ENCODE data around the gene ZBTB45. TPM values are rescaled to one million over a fixed set of nuclear protein-coding genes. Genes with fewer than 3 reads are reported as not detected.
"Not testable (repeated sequence)": the region's sequence is repeated elsewhere in the genome, so short reads cannot be mapped to it uniquely, and the experiment has no call there.

Gene ZBTB45
- total RNA-seq, 8 experiments from 2014 or later: 6.5 to 15.4 (median 7.7) TPM

DNA sequence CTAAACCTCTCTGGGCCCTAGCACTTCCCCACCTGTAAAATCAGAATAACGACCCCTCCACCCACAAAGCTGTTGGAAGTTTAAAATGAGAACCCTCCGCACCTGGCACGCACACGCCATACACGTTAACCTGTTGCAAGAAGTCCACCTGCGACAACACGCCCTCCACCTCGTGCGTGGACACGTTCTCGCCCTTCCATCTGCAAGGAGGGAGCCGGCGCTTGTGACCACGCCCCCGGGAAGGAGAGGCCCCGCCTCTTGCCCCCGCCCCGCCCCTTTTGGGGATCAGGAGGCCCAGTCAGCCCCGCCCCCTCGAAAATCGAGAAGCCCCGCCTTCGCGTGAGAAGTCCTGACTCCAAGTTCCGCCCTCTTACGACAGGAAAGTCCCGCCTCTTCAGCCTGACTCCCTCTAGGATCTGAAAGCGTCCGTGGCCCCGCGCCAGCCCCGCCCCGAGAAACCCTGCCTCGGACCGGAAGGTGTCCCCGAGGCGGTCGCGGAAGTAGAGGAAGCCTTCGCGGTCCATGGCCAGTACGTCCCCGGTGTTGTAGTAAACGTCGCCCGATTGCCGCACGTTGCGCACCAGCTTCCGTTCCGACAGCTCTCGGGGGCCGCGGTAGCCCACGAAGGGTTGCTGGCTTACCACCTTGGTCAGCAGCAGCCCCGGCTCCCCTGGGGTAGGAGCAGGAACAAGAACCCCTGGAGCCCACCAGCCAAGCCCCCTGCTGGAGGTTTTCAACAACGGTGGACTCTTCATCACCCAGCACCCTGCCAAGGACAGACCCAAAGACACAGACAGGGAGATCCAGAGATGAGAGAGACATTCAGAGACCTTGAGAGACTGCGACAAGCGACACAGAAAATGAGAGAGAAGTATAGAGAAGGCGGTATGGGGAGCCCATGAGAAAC, 20.3 kb downstream of the ZBTB45 start:
- peak overlapping the region; percentile 46 to 58 (median 55) for H3K4me3 ChIP-seq
- ATAC-seq (replicated peaks in 6 of 8): peak; percentile 98 to 99 (median 98)
- H3K4me1 ChIP-seq (replicated peaks in 1 of 2): peaks cover 13 to 17% of the 10 kb centered on the region in 2 donors
- in situ Hi-C loops (cut with MboI; ENCODE audit: low pct_unique_long_range_greater_than_20kb in 2 of 9, low sequenced_read_pairs in 9 of 9, unreplicated experiment in 9 of 9): no loop called here
- H3K27ac ChIP-seq: peak overlapping the region; percentile 86
- 0 to 28% (median 5%) methylated on average over 1 to 13 of the region's 60 CpGs; no CpG with 5 or more reads in 2 of the 10 experiments for WGBS, 10 experiments

DNA sequence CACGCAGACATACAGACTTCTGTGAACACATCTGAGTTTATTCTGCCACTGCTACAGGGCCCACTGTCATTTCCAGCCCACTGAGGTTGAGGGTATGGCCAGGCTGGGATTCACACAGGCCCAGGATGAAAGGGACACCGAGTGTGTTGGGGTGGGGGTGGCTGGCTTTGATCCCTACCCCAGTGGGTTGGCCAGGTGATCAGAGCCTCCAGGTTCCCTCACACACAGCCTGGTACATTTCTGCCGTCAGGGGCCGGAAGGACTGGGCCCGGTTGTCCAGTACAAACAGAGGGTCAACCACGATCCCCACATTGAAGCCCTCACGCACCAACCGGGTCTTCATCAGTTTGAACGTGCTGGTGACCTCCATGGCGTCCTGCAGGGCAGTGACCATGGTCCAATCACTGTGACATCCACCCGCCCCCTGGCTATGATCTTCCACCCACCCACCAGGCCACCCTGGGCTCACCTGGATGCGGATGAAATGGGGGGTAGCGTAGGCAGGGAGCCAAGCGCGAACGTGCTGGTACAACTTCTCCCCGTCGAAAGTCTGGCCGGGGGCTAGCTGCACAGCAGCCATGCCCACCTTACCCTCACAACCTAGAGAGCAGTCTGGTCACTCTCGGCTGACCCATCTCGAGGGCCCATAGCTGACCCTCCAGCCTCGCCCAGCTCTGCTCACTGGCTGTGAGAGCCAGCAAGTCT, 21.1 kb downstream of the ZBTB45 start:
- Histone ChIP-seq H3K4me1 (replicated peaks in 1 of 2) (peaks cover 13 to 17% of the 10 kb centered on the region in 2 donors), H3K27ac (no peak overlapping the region), H3K4me3 (peak overlapping the region; percentile 46 to 58 (median 55))
- ATAC-seq (replicated peaks in 6 of 8): peak in 1 of 8 experiments; percentile 6
- 0 to 100% (median 49%) methylated on average over 1 to 4 of the region's 22 CpGs; no CpG with 5 or more reads in 4 of the 10 experiments for WGBS, 10 experiments
- in situ Hi-C loops (cut with MboI; ENCODE audit: low pct_unique_long_range_greater_than_20kb in 2 of 9, low sequenced_read_pairs in 9 of 9, unreplicated experiment in 9 of 9): no loop called here

DNA sequence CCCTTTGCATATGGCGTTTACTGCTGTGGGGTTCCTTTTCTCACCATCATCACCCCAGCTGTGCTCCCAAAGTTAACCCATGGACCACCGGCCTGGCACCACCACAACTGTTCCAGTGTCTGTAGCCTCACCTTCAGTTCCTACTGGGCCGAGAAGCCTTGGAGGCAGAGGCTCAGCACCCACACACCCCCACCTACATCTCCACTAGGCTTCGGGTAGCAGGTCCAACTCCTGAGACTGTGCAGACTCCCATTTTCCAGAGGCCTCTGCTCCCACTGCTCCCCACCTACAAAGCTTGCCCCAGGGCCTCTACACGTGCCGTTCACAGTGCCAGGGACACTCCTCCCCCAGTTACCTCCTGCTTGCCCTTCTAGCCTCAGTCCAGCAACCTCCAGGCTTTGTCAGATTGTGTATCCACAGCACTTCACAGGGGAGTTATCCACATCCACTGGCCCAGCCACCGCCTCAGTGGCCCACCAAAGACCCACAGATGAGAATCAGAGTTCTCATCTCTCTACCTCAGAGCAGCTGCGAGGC, 21.9 kb downstream of the ZBTB45 start:
- no peak for ATAC-seq (replicated peaks in 6 of 8)
- H3K4me1 ChIP-seq (replicated peaks in 1 of 2): peaks cover 13 to 17% of the 10 kb centered on the region in 2 donors
- WGBS, 10 experiments: 71 to 100% (median 88%) methylated on average over 1 to 4 of the region's 8 CpGs; no CpG with 5 or more reads in 7 of the 10 experiments
- no peak overlapping the region for H3K4me3 ChIP-seq
- H3K27ac ChIP-seq: no peak overlapping the region
- in situ Hi-C loops (cut with MboI; ENCODE audit: low pct_unique_long_range_greater_than_20kb in 2 of 9, low sequenced_read_pairs in 9 of 9, unreplicated experiment in 9 of 9): no loop called here

DNA sequence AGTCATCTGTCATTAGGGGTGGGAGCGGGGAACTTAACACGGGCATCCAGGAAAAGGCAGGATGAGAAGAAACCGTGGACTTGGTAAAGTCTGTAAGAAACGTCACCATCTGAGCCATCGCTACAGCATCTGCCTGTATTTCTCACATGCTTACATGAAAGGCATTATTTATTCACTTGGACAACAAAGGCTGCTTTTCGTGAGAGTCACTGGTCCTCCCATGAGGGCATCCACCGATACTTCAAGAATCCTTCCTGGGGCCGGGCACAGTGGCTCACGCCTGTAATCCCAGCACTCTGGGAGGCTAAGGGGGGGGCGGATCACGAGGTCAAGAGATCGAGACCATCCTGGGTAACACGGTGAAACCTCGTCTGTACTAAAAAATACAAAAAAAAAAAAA, 27.3 kb downstream of the ZBTB45 start:
- no peaks in the 10 kb centered on the region for H3K4me1 ChIP-seq (replicated peaks in 1 of 2)
- no peak overlapping the region for H3K4me3 ChIP-seq
- in situ Hi-C loops (cut with MboI; ENCODE audit: low pct_unique_long_range_greater_than_20kb in 2 of 9, low sequenced_read_pairs in 9 of 9, unreplicated experiment in 9 of 9): no loop called here
- no peak overlapping the region for H3K27ac ChIP-seq
- 71 to 96% (median 83%) methylated on average over 2 to 7 of the region's 14 CpGs; no CpG with 5 or more reads in 2 of the 10 experiments for WGBS, 10 experiments
- no peak for ATAC-seq (replicated peaks in 6 of 8)

DNA sequence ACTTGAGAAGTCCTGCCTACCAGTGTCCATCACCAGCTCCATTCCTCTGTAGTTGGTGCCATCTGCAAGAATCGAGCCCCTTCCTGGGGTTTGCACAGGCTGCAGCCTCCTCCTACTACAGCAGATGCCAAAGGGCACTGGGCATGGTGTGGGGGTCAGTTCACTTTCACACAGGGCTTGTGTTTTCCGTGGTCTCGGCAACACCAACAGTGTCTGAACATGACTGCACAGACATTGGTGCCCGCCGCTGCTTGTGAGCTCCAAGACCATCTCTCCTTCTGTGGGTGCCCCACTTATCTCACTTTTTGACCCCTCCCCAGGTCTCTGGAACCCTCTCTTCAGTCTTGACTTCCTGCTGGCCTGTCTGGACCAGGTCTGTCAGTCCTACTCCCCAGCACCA, 28.2 kb downstream of the ZBTB45 start:
- no peak overlapping the region for H3K27ac ChIP-seq
- ATAC-seq (replicated peaks in 6 of 8): no peak
- 60 to 100% (median 80%) methylated on average over 1 to 5 of the region's 5 CpGs; no CpG with 5 or more reads in 3 of the 10 experiments for whole genome bisulfite sequencing, 10 experiments
- in situ Hi-C loops (cut with MboI; ENCODE audit: low pct_unique_long_range_greater_than_20kb in 2 of 9, low sequenced_read_pairs in 9 of 9, unreplicated experiment in 9 of 9): no loop called here
- no peaks in the 10 kb centered on the region for H3K4me1 ChIP-seq (replicated peaks in 1 of 2)
- no peak overlapping the region for H3K4me3 ChIP-seq

DNA sequence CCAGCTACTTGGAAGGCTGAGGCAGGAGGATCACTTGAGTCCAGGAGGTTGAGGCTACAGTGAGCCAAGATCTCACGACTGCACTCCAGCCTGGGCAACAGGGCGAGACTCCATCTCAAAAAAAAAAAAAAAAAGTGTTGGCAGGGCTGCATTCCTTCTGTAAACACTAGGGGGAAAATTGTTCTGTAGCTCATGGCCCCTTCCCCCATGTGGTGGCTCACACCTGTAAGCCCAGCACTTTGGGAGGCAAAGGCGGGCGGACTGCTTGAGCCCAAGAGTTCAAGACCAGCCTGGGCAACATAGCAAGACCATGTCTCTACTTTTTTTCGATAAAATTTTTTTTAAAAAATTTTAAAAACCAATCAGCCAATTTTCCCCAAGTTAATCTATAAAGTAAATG, 35.3 kb downstream of the ZBTB45 start:
- in situ Hi-C loops (cut with MboI; ENCODE audit: low pct_unique_long_range_greater_than_20kb in 2 of 9, low sequenced_read_pairs in 9 of 9, unreplicated experiment in 9 of 9); ATAC-seq (replicated peaks in 6 of 8); H3K4me1 ChIP-seq (replicated peaks in 1 of 2); H3K4me3 ChIP-seq; H3K27ac ChIP-seq: not testable (repeated sequence)
- WGBS, 10 experiments: 73 to 100% (median 100%) methylated on average over 1 to 5 of the region's 5 CpGs; no CpG with 5 or more reads in 1 of the 10 experiments

DNA sequence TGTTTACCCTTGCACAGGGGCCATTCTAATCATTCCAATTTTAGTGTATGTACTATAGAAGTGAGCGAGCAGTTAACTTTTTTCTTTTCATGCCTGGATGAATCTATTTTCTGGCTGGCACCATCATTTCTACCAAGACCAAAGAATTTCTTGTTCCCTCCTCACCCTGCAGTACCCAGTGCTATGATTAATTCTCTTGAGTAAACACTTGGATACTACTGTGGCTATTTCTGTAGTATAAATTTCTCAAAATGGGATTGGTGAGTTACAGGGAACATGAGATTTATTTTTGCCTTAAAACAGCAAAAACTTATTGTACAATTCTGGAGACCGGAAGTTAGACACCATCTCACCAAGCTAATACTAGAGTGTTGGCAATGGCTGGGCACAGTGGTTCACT, 35.8 kb downstream of the ZBTB45 start:
- no peak for ATAC-seq (replicated peaks in 6 of 8)

DNA sequence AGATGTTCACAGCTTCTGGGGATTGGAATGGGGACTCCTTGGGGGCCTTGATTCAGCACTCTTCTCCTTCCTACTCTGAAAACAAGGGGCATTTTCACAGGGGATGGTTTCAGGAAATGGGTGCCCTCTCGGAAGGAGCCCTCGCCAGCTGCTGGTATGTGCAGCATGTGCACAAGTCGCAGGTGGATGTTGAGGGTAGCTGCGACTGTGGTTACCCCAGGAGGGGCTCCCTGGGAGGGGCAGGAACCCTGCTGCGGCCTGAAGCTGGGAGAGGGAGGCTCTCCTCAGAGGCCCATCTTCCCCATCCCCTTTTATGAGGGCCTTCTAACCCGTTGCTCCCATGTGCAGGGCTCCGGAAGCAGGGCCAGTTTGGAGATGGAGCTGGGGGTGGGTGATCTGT, 37.2 kb downstream of the ZBTB45 start:
- ATAC-seq (replicated peaks in 6 of 8): no peak
- Histone ChIP-seq H3K4me1 (replicated peaks in 1 of 2) (peaks cover under 1 to 3% of the 10 kb centered on the region in 2 donors), H3K4me3 (no peak overlapping the region), H3K27ac (no peak overlapping the region)
- 20 to 100% (median 79%) methylated on average over 1 to 6 of the region's 7 CpGs; no CpG with 5 or more reads in 6 of the 10 experiments for WGBS, 10 experiments
- in situ Hi-C loops (cut with MboI; ENCODE audit: low pct_unique_long_range_greater_than_20kb in 2 of 9, low sequenced_read_pairs in 9 of 9, unreplicated experiment in 9 of 9): no loop called here

More for the DNA sequence above, 35.8 kb downstream of the ZBTB45 start:
- H3K4me3 ChIP-seq: no peak overlapping the region
- WGBS, 10 experiments: 80 to 100% (median 100%) methylated on average over 1 to 2 of the region's 2 CpGs; no CpG with 5 or more reads in 3 of the 10 experiments
- H3K27ac ChIP-seq: no peak overlapping the region
- no peaks in the 10 kb centered on the region for H3K4me1 ChIP-seq (replicated peaks in 1 of 2)
- in situ Hi-C loops (cut with MboI; ENCODE audit: low pct_unique_long_range_greater_than_20kb in 2 of 9, low sequenced_read_pairs in 9 of 9, unreplicated experiment in 9 of 9): no loop called here

DNA sequence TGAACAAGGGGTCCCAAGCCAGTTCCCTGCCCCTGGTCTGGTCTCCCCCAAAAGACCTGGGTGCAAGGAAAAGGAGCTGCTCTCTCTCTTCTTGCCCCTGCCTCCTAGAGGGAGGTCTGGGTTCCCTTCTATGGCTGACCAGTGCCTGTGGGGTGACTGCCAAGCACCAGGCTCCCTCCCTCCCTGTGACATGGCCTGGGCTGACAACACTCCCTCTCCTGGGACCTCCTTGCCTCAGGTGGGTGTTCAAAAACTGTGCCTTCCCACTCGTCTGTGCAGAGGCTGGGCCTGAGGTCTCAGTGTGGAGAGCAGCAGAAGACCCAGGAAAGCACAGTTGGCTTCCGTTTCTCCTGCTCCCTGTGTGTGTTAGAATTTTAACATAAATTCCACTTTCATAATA, 38.8 kb downstream of the ZBTB45 start:
- in situ Hi-C loops (cut with MboI; ENCODE audit: low pct_unique_long_range_greater_than_20kb in 2 of 9, low sequenced_read_pairs in 9 of 9, unreplicated experiment in 9 of 9): no loop called here
- 100% methylated on average over 1 of the region's 2 CpGs; no CpG with 5 or more reads in 8 of the 10 experiments for WGBS, 10 experiments
- no peak overlapping the region for H3K27ac ChIP-seq
- no peak for ATAC-seq (replicated peaks in 6 of 8)
- H3K4me3 ChIP-seq: no peak overlapping the region
- peaks cover 9 to 12% of the 10 kb centered on the region in 2 donors for H3K4me1 ChIP-seq (replicated peaks in 1 of 2)

DNA sequence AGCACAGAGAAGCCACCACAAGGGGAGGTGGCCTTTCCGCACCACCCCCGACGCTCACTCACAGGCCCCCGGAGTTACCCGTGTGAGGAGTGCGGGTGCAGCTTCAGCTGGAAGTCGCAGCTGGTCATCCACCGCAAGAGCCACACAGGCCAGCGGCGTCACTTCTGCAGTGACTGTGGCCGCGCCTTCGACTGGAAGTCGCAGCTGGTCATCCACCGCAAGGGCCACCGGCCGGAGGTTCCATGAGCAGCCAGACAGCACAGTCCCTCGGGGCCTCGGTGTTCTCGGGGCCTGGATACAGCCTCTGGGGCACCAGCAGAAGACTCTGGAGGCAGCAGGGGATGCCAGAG, 39.2 kb downstream of the ZBTB45 start:
- WGBS, 10 experiments: 95 to 100% methylated on average over 1 to 7 of the region's 20 CpGs; no CpG with 5 or more reads in 8 of the 10 experiments
- Histone ChIP-seq H3K4me1 (replicated peaks in 1 of 2) (peaks cover 9 to 12% of the 10 kb centered on the region in 2 donors), H3K27ac (no peak overlapping the region), H3K4me3 (no peak overlapping the region)
- no peak for ATAC-seq (replicated peaks in 6 of 8)
- in situ Hi-C loops (cut with MboI; ENCODE audit: low pct_unique_long_range_greater_than_20kb in 2 of 9, low sequenced_read_pairs in 9 of 9, unreplicated experiment in 9 of 9): no loop called here

DNA sequence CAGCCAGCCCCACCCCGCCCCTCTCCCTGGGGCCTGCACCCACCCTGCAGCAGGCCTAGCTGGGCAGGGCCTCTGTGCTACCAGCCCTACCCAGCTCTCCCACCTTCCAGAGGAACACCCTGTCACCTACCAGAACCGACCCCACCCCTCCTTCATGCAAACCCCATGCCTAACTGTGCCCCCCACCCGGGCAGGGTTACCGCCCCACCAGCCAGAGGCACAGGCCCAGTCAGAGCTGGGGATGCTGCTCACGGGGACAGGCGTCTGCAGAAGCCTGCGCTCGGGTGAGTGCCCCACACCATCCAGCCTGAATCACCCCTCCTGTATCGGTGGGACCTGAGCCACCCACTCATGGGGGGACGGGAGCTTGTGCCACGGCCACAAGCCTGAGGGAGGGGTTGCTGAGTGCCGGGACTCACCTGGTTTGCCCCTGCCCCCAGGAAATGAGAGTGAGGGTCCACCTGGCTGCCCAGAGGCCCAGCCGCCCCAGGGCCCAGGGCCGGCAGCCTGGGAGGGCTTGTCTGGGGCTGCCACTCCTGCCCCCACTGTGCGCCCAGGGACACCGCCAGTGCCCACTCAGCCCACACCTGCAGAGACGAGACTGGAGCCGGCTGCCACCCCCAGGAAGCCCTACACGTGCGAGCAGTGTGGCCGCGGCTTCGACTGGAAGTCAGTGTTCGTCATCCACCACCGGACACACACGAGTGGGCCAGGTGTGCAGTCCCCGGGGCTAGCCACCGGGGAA, 39.7 kb downstream of the ZBTB45 start:
- ATAC-seq (replicated peaks in 6 of 8): no peak
- in situ Hi-C loops (cut with MboI; ENCODE audit: low pct_unique_long_range_greater_than_20kb in 2 of 9, low sequenced_read_pairs in 9 of 9, unreplicated experiment in 9 of 9): no loop called here
- peaks cover 14 to 17% of the 10 kb centered on the region in 2 donors for H3K4me1 ChIP-seq (replicated peaks in 1 of 2)
- H3K4me3 ChIP-seq: no peak overlapping the region
- H3K27ac ChIP-seq: no peak overlapping the region
- WGBS, 10 experiments: 80 to 90% methylated on average over 2 to 3 of the region's 28 CpGs; no CpG with 5 or more reads in 8 of the 10 experiments

DNA sequence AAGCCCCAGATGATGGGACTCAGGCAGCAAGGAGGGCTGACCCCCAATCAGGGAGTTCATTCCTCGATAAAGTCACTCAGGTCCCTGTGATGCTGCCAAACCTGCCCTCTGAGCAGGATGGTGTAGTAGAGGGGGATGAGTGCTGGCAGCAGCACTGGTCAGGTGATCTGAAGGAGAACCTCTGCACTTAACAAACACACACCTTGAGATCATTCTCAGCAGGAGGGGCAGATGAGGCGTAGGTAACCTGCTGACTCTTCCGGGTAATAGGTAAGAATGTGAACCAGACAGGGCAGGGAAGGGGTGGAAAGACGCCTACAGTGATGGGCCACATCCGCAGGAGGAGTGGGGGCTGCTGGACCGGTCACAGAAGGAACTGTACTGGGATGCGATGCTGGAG, 40.3 kb downstream of the ZBTB45 start:
- H3K4me1 ChIP-seq (replicated peaks in 1 of 2): peaks cover 14 to 18% of the 10 kb centered on the region in 2 donors
- WGBS, 10 experiments: 0 to 100% (median 60%) methylated on average over 1 of the region's 7 CpGs; no CpG with 5 or more reads in 5 of the 10 experiments
- in situ Hi-C loops (cut with MboI; ENCODE audit: low pct_unique_long_range_greater_than_20kb in 2 of 9, low sequenced_read_pairs in 9 of 9, unreplicated experiment in 9 of 9): no loop called here
- no peak for ATAC-seq (replicated peaks in 6 of 8)
- no peak overlapping the region for H3K27ac ChIP-seq
- H3K4me3 ChIP-seq: no peak overlapping the region
